HL-60 (cell line): ENCODE data around the gene SPIN1.

Experiments used
- DNase-seq, 2 experiments: peaks; one replicate each; pipeline ENCODE4 v3.0.0-alpha.2; 2010 to 2020; ENCODE audit warnings: low read depth in 1 of 2, low spot score in 1 of 2
- H3K27ac ChIP-seq: fragments of 250-450 bp; sonication (Bioruptor Pico); replicated peaks from 2 replicates; pipeline ENCODE4 v1.5.1; 2020; ENCODE audit warnings: mild to moderate bottlenecking, moderate library complexity
- H3K27me3 ChIP-seq: fragments of 250-450 bp; sonication (Bioruptor Pico); 2 replicates; pipeline ENCODE4 v1.5.1; 2021; ENCODE audit warnings: mild to moderate bottlenecking, moderate library complexity; ENCODE audit not compliant: insufficient read depth, poor library complexity, severe bottlenecking
- H3K4me3 ChIP-seq: replicated peaks from 2 replicates; pipeline ENCODE4 v1.5.1; 2011; ENCODE audit warnings: mild to moderate bottlenecking, control low read depth, low read length; ENCODE audit not compliant: insufficient read depth
- CTCF ChIP-seq: IDR thresholded peaks from one replicate; pipeline ENCODE4 v1.5.1; 2011; ENCODE audit warnings: low read length, control low read depth, inconsistent platforms; ENCODE audit not compliant: insufficient read depth
- GABPA ChIP-seq: IDR thresholded peaks from 2 replicates; pipeline ENCODE4 v1.6.1; 2012; ENCODE audit warnings: low read depth
- POLR2AphosphoS5 ChIP-seq: IDR thresholded peaks from 2 replicates; pipeline ENCODE4 v1.6.1; 2012; ENCODE audit warnings: low read depth
- REST ChIP-seq: IDR thresholded peaks from 2 replicates; pipeline ENCODE4 v1.6.1; 2012; ENCODE audit warnings: low read depth; ENCODE audit not compliant: insufficient replicate concordance
- SPI1 ChIP-seq: IDR thresholded peaks from 2 replicates; pipeline ENCODE4 v1.6.1; 2012; ENCODE audit warnings: low read depth, mild to moderate bottlenecking, borderline replicate concordance

SPIN1 gene

GRCh38 chr9:88522360-88522759 is 134.1 kb downstream of the SPIN1 start:
- H3K27me3 ChIP-seq = no peaks in the 10 kb centered on the region
- no peak overlapping the region for H3K27ac ChIP-seq
- no peak overlapping the region for H3K4me3 ChIP-seq
- no peak for DNase-seq
- TF ChIP-seq POLR2AphosphoS5 (no peak), GABPA (no peak)

- no peak for TF ChIP-seq POLR2AphosphoS5
- TF ChIP-seq SPI1 = no peak
- no peak for TF ChIP-seq GABPA
- TF ChIP-seq CTCF = no peak
- no peak for TF ChIP-seq REST
- no peak overlapping the region for H3K27ac ChIP-seq
- DNase-seq = no peak
Measured at GRCh38 chr9:88523056-88523455, 134.8 kb downstream of the SPIN1 start.

GRCh38 chr9:88524911-88525310 is 136.7 kb downstream of the SPIN1 start:
- Histone ChIP-seq H3K4me3 (no peak overlapping the region), H3K27me3 (no peaks in the 10 kb centered on the region), H3K27ac (no peak overlapping the region)
- no peak for DNase-seq
- TF ChIP-seq REST (no peak), POLR2AphosphoS5 (no peak), SPI1 (no peak), GABPA (no peak), CTCF (no peak)

More at GRCh38 chr9:88523056-88523455, 134.8 kb downstream of the SPIN1 start:
- Histone ChIP-seq H3K4me3 (no peak overlapping the region), H3K27me3 (no peaks in the 10 kb centered on the region)

GRCh38 chr9:88527618-88528017 is 139.4 kb downstream of the SPIN1 start:
- no peak for DNase-seq
- no peak overlapping the region for H3K4me3 ChIP-seq
- TF ChIP-seq SPI1 (no peak), REST (no peak), GABPA (no peak), POLR2AphosphoS5 (no peak), CTCF (no peak)
- no peaks in the 10 kb centered on the region for H3K27me3 ChIP-seq
- no peak overlapping the region for H3K27ac ChIP-seq
